Stomach smooth muscle (tissue), 2 donors: ENCODE results near the gene ASB17.
"Not testable (repeated sequence)": the region's sequence is repeated elsewhere in the genome, so short reads cannot be mapped to it uniquely, and the experiment has no call there.

ENCODE experiments used
- H3K27ac ChIP-seq: one replicate; pipeline ENCODE4 v1.7.0; 2013; ENCODE audit warnings: mild to moderate bottlenecking, low read length, inconsistent platforms
- H3K27me3 ChIP-seq, 2 donors: one replicate each; pipeline ENCODE4 v1.7.0; 2013; ENCODE audit warnings: low read length in 2 of 2; ENCODE audit not compliant: insufficient read depth in 2 of 2, control insufficient read depth in 1 of 2
- H3K36me3 ChIP-seq, 2 donors: one replicate each; pipeline ENCODE4 v1.7.0; 2013; ENCODE audit warnings: low read length in 2 of 2; ENCODE audit not compliant: control insufficient read depth in 2 of 2, insufficient read depth in 2 of 2
- H3K4me1 ChIP-seq: one replicate; pipeline ENCODE4 v1.7.0; 2013; ENCODE audit warnings: low read length; ENCODE audit not compliant: control insufficient read depth, insufficient read depth
- H3K4me3 ChIP-seq, 2 donors: one replicate each; pipeline ENCODE4 v1.7.0; 2013; ENCODE audit warnings: low read length in 2 of 2
- H3K9ac ChIP-seq, 2 donors: one replicate each; pipeline ENCODE4 v1.7.0; 2013; ENCODE audit warnings: low read length in 2 of 2, mild to moderate bottlenecking in 1 of 2
- H3K9me3 ChIP-seq, 2 donors: one replicate each; pipeline ENCODE4 v1.7.0; 2013; ENCODE audit warnings: low read length in 2 of 2; ENCODE audit not compliant: control insufficient read depth in 2 of 2
- donor health status: healthy.
- donor health status: Pancreatic carcinoma.

The ASB17 gene

GRCh38 chr1:75950176-75950575, 18.0 kb upstream of the ASB17 start:
- Histone ChIP-seq H3K9me3 (peaks cover 0 to 4% of the 10 kb centered on the region in 2 donors), H3K9ac (no peak overlapping the region), H3K4me1 (no peaks in the 10 kb centered on the region), H3K36me3 (no peaks in the 10 kb centered on the region), H3K27me3 (no peaks in the 10 kb centered on the region), H3K4me3 (no peak overlapping the region), H3K27ac (no peak overlapping the region)

- not testable (repeated sequence) for H3K9me3 ChIP-seq, H3K4me3 ChIP-seq, H3K4me1 ChIP-seq, H3K27ac ChIP-seq, H3K27me3 ChIP-seq, H3K9ac ChIP-seq, H3K36me3 ChIP-seq
Measured at GRCh38 chr1:75943037-75943436, 10.8 kb upstream of the ASB17 start.

GRCh38 chr1:75937034-75937433, 4.8 kb upstream of the ASB17 start:
- Histone ChIP-seq H3K4me3 (no peak overlapping the region), H3K9me3 (no peaks in the 10 kb centered on the region)

GRCh38 chr1:75922698-75923097, 9.5 kb downstream of the ASB17 start:
- no peaks in the 10 kb centered on the region for H3K27me3 ChIP-seq
- H3K4me1 ChIP-seq, result no peaks in the 10 kb centered on the region
- no peak overlapping the region for H3K9ac ChIP-seq
- no peaks in the 10 kb centered on the region for H3K36me3 ChIP-seq
- H3K4me3 ChIP-seq, result no peak overlapping the region
- no peaks in the 10 kb centered on the region for H3K9me3 ChIP-seq
- H3K27ac ChIP-seq, result no peak overlapping the region

More at GRCh38 chr1:75937034-75937433, 4.8 kb upstream of the ASB17 start:
- Histone ChIP-seq H3K27me3 (no peaks in the 10 kb centered on the region), H3K4me1 (no peaks in the 10 kb centered on the region), H3K36me3 (no peaks in the 10 kb centered on the region), H3K9ac (no peak overlapping the region), H3K27ac (no peak overlapping the region)

DNA sequence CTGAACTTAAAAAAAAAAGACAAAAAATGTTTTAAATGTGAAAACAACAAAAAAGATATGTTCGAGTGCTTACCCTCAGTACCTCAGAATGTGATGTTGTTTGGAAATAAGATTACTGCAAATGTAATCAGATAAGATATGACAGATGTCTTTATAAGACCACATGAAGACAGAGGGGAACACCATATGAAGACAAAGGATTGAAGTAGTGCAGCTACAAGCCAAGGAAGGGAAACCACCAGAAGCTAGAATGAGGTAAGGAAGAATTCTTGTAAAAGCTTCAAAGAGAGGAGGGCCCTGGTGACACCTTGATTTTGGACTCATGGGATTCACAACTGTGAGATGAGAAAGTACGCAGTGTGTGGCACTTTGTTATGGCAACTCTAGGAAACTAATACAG, 15.4 kb downstream of the ASB17 start:
- no peaks in the 10 kb centered on the region for H3K27me3 ChIP-seq

DNA sequence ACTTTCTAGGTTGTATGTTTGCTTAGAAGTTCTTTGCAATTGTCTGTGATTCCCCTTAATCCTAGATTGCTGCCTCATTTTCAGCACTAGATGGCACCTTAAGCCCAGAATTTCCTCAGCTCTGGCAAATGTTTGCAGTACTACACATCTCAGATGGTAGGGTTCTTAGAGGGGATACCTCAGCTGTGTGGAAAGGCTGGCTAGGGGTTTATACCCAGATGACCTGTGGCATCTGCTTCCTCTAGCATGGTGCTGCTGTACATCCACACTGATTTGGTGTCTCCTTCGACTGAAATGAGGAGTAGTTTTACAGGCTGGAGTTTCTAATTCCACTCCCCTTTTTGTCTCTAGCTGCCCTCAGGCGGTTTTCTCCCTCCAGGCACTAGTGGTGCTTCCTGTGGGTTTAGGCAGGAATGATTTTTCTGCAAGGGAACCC, 23.5 kb downstream of the ASB17 start:
- peaks cover 0 to 2% of the 10 kb centered on the region in 2 donors for H3K9me3 ChIP-seq
- no peak overlapping the region for H3K9ac ChIP-seq
- H3K27ac ChIP-seq, result no peak overlapping the region
- H3K36me3 ChIP-seq, result no peaks in the 10 kb centered on the region
- no peaks in the 10 kb centered on the region for H3K4me1 ChIP-seq
- H3K4me3 ChIP-seq, result no peak overlapping the region
- H3K27me3 ChIP-seq, result no peaks in the 10 kb centered on the region

More for the DNA sequence above, 15.4 kb downstream of the ASB17 start:
- Histone ChIP-seq H3K4me1 (no peaks in the 10 kb centered on the region), H3K4me3 (no peak overlapping the region), H3K36me3 (no peaks in the 10 kb centered on the region), H3K27ac (no peak overlapping the region), H3K9me3 (no peaks in the 10 kb centered on the region), H3K9ac (no peak overlapping the region)

DNA sequence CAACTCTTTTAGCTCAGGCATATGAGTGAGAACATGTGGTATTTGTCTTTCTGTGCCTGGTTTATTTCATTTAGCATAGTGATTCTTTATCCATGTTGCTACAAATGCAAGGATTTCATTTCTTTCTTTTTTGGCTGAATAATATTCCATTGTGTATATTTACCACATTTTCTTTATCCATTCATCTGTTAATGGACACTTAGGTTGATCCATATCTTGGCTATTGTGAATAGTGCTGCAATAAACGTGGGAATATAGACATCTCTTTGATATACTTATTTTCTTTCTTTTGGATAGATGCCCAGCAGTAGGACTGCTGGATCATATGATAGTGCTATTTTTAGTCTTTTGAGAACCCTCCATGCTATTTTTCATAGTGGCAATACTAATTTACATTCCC, 30.8 kb downstream of the ASB17 start:
- H3K4me3 ChIP-seq, result no peak overlapping the region
- no peaks in the 10 kb centered on the region for H3K4me1 ChIP-seq
- no peaks in the 10 kb centered on the region for H3K9me3 ChIP-seq
- H3K27me3 ChIP-seq, result no peaks in the 10 kb centered on the region
- H3K9ac ChIP-seq, result no peak overlapping the region
- no peaks in the 10 kb centered on the region for H3K36me3 ChIP-seq
- H3K27ac ChIP-seq, result no peak overlapping the region

DNA sequence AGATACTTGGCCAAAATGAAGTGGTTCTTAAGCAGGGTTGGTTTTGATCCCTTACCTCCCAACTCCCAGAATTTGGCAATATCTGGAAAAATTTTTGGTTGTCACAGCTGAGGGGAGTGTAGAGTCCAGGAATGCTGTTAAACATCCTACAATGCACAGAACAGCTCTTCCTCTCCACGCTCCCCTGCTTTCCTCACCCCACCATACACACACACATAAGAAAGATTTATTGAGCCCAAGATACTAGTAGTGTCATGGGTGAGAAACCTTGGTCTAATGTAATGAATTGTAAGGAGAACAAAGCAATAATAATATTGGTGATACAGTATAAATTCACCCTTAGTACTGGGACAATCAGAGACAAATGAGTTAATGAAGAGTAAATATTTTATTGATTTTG, 47.8 kb downstream of the ASB17 start:
- Histone ChIP-seq H3K4me1 (no peaks in the 10 kb centered on the region), H3K9ac (no peak overlapping the region), H3K9me3 (no peaks in the 10 kb centered on the region), H3K27me3 (no peaks in the 10 kb centered on the region), H3K27ac (no peak overlapping the region), H3K4me3 (no peak overlapping the region), H3K36me3 (no peaks in the 10 kb centered on the region)

DNA sequence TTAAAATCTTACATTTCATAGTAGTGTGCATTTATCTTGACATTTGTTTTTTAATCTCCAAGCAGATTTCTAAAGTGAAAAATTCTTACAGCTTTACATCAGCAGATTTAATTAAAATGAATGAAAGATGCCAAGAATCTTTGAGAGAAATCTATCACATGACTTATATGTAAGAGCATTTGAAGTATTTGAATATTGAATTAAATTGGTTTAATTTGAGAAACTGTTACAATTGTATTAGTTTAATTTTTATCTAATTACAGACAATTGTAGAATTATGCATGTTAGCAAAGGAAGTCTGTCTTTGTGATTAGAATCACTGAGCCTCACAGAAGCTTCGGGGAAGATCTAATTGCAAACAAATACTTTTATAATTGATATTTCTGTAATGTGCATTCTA, 52.2 kb downstream of the ASB17 start:
- no peaks in the 10 kb centered on the region for H3K4me1 ChIP-seq
- no peaks in the 10 kb centered on the region for H3K27me3 ChIP-seq
- H3K9ac ChIP-seq, result no peak overlapping the region
- H3K27ac ChIP-seq, result no peak overlapping the region
- H3K36me3 ChIP-seq, result no peaks in the 10 kb centered on the region
- no peak overlapping the region for H3K4me3 ChIP-seq
- H3K9me3 ChIP-seq, result no peaks in the 10 kb centered on the region

DNA sequence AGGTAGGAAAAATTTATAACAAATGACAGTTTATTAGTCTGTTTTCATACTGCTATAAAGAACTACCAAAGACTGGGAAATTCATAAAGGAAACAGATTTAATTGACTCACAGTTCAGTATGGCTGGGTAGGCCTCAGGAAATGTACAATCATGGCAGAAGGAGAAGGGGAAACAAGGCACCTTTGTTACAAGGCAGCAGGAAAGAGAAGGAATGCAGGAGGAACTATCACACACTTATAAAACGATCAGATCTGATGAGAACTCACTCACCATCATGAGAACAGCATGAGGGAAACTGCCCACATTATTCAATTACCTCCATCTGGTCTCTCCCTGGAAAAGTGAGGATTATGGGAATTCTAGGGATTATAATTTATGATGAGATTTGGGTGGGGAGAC, 61.3 kb downstream of the ASB17 start:
- no peak overlapping the region for H3K27ac ChIP-seq
- no peaks in the 10 kb centered on the region for H3K36me3 ChIP-seq
- no peaks in the 10 kb centered on the region for H3K27me3 ChIP-seq
- no peak overlapping the region for H3K9ac ChIP-seq
- no peak overlapping the region for H3K4me3 ChIP-seq
- H3K9me3 ChIP-seq, result no peaks in the 10 kb centered on the region
- no peaks in the 10 kb centered on the region for H3K4me1 ChIP-seq
